ENCODE results near the gene OMG.

GRCh38 chr17:31256936-31257335, 40.1 kb downstream of the OMG start:
- TF ChIP-seq CTCF (IDR thresholded peaks at IDR 0.05) (no peak), POLR2A (IDR thresholded peaks at IDR 0.05) (no peak)

Measured in esophagus squamous epithelium (tissue), 4 donors.